ENCODE data around the gene RIMBP2.
"Not testable (repeated sequence)": the region's sequence is repeated elsewhere in the genome, so short reads cannot be mapped to it uniquely, and the experiment has no call there.

RIMBP2 gene

DNA sequence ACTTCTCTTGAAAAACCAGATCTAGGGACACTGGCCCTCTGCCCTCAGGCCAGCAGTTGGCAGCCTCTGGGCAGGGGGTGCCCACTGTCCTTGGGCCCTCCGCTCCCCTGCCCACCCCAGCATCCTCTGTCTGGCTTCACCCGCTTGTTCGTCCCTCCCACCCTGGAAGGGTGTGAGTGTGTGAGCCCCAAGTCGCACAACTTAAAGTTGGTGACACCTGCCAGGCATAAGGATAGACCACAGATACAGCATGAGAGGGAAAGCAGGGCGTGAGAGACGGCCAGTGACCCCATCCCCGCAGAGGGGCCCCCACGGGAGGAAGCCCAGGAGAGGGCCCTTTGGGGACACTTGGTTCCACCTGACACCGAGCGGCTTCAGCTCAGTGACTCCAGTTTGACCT is 23.5 kb upstream of the RIMBP2 start:
- no peak for DNase-seq (ENCODE audit: low read depth in 2 of 2)

DNA sequence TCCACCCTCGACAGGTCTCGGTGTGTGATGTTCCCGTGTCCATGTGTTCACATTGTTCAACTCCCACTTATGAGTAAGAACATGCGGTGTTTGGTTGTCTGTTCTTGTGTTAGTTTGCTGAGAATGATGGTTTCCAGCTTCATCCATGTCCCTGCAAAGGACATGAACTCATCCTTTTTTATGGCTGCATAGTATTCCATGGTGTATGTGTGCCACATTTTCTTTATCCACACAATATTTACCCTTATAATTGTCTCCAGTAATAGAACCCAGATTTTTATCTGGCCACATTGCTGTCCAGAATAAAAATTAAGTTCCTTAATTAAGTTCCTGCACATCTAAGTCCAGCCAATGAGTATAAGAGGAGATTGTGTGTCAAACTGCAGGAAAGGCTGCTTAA is 22.3 kb upstream of the RIMBP2 start:
- DNase-seq (ENCODE audit: low read depth in 2 of 2), result not testable (repeated sequence)

DNA sequence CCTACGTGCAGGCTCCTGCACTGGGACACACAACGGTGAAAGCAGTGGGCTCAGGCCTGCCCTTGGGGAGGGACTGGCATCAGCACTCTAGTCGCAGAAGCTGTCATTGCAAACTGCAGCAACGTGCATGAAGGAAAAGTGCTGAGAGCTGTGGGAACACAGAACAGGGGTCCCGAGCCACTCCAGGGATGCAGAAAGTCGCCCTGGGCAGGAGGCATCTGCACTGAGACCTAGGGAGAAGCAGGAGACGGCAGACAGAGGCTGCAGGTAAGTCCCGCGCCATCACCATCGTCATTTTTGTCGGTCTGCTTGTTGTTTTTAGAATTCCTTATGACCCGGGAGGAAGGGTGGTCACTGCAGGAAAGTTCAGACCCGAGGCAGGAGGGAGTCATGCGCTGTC is 21.6 kb upstream of the RIMBP2 start:
- no peak for DNase-seq (ENCODE audit: low read depth in 2 of 2)

DNA sequence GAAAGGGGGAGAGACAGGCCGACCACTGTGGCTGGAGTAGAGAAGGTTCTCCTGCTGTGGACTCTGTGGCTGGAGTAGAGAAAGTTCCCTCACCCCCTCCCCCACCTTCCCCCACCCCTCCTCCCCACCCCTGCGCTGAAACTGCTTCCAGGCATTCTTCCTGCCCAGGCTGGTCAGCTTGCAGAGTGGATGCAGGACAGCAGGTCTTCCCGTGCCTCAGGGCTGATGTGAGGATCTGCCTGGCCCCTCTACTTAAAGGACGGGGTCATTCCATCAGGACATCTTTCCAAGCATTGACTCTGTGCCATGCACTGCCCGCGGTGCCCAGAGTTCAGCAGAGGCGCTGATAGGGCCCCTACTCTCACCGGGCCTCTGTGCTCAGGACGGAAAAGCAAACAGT is 13.2 kb upstream of the RIMBP2 start:
- no peak for DNase-seq (ENCODE audit: low read depth in 2 of 2)

DNA sequence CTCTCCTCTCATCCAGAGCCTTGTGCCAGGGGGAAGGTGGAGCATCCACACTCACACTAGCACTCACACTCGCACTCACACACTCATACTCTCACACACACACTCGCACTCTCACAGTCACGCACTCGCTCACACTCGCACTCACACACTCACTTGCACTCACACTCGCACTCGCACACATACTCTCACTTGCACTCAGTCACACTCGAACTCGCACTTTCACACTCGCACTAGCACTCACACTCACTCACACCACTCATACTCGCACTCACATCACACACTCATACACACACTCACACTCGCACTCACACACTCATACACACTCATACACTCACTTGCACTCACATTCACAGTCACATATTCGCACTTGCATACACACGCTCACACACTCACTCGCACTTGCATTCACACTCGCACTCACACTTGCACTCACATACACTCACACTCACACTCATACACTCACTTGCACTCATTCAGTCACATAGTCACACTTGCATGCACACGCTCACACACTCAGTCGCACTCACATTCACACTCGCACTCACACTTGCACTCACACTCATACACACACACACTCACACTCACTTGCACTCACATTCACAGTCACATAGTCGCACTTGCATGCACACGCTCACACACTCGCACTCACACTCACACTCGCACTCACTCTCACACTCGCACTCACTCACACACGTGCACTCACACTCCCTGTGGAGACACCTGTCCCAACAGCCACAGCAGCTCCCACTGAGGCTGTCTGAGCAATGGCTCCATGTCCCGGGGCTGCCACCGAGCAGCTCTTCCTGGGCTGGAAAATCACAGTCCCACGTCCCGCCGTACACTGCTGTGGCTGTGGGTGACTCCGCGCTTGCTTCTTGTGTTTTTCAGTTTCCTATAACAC is 12.3 kb upstream of the RIMBP2 start:
- DNase-seq (ENCODE audit: low read depth in 2 of 2), result no peak

DNA sequence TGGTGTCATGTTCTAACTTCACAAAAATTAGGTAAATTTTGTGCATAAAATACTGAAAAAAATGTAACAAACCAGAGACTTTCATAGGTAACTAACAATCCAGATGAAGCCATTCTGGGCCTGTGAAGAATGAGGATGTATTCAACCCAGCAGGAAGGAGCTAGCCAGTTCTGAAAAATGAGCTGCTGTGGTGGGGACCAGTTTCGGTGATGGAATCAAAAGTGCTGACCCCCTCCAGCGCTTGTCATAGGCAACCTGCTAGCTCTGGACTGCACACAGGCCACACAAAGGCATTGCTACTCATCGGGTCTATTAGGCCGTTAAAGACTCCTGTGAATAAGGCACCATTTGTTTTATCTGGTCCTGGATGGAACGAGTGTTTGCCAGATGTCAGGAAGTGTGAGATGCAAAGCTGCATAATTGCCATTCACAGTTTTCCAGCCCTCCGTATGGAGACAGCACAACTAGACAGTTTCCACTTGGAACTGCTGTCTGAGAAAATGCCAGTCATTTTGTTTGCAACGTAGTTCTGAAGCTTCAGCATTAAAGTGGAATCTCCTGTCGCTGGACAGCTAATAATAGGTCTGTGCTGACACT is 3.3 kb upstream of the RIMBP2 start:
- no peak for DNase-seq (ENCODE audit: low read depth in 2 of 2)

DNA sequence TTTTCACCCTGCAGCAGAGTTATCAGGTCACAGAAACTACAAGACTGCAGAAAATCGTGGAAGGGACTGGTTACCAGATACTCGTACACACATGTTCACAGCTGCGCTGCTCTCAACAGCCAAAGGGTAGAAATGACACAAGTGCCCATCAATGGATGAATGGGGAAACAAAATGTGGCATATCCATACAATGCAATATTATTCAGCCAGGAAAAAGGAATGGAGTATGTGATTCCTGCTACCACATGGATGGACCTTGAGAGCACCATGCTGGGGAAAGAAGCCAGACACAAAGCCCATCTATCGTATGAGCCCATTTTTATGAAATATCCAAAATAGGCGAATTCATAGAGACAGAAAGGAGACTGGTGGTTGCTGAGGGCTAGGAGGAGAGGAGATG is 1.7 kb upstream of the RIMBP2 start:
- DNase-seq (ENCODE audit: low read depth in 2 of 2), result no peak

DNA sequence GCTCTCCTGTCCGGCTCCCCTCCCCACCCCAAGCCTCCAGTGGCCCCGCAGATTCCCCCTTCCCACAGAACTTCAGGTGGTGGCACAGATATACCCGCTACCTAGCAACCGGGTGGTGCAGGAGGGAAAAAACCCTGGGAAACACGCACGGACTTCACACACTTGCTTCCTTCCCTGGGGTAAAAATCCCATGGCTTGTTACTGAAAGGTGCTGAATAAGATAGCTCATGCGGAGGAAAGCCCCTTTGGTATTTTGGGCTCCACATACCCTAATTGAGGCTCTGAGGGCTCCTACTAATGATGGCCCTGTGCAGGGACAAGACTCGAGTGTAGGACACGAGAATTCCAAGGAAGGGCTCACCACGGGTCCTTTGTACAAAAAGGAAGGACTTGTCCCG is 869 bp upstream of the RIMBP2 start:
- DNase-seq (ENCODE audit: low read depth in 2 of 2), result no peak

DNA sequence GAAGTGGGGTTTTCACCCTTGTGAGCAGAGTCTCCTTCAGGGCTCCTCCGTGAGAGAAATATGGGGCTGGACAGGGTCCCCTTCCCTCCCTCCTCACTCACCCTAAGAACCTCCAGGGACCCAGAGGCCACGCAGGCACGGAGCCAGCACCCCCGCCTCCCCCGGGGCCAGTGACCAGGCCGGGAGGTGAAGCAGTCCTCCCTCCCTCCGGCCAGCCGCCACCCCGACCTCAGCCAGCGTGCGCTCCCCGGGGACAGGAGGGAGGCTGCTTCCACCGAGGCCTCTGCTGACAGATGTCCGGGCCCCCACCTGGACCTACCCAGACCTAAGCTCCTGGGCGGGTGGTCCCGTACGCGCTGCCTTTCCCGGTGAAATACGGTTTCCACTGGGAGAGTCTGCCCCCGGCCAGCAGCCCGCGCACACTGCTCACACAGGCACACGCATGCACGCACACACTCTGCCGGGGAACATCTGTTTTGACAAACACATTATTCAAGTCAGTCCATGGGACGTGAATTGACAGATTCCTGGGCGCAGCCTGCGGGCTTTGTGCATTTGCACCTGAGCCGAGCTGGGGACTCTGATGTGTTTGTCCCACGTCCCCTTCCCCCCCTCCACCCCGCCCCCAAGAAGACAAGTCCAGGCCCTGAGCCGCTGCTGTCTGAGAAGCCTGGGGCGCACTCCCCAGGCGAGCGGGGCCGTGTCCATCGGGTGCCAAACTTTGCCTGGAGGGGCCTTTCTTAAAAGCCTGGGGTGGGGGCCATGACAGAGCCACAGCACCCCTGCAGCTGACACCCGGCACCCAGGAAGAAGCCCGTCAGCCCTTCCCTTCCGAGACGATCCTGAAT is 725 bp downstream of the RIMBP2 start:
- DNase-seq (ENCODE audit: low read depth in 2 of 2), result no peak

DNA sequence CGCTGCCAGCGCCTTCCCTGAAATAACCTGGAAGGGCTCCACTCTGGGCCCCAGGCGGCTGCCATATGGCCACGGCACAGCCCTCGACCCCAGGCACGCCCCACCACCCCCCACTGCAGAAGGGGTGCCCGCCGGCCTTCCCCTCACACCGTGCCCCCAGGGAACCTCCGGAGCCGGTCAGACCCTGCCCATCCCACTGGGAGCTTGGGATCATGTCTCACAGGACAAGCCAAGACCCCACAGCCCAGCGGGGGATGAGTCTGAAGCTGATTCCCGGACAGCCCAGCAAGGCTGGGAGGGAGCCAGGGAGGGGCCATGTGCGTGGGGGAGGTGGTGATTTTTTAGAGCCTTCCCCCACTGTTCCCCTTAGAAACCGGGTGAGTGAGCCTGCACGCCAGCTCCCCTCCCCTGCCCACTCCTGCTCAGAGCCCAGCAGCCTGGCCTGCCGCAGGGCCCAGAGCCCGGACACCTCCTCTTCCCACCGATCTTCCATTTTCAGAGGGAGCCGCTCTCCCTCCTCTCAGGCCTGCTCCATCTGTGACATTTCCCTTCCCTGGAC is 1.4 kb downstream of the RIMBP2 start:
- no peak for DNase-seq (ENCODE audit: low read depth in 2 of 2)

DNA sequence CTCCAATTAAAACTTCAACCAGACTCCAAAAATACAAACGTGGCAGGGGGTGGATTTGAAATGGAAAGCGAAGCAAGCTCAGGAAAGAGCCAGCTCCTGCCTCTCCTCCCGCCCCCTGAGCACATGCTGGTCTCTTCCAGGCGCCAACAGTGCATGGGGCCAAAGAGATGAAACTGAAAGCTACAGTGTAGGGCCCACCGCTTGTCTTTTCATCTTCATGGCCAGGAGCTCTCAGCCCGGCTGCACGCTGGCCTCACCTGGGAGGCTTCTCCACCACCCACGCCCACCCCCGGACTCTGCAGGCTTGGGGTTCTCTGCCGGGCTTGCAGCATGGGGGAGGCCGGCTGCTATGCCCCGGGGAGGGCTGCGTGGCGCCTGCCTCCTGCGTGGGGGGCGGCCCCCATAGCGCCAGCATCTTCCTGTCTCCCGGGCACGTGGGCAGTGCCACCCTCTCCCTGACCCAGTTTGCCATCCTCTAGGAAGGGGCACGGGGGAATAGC is 2.0 kb downstream of the RIMBP2 start:
- no peak for DNase-seq (ENCODE audit: low read depth in 2 of 2)

DNA sequence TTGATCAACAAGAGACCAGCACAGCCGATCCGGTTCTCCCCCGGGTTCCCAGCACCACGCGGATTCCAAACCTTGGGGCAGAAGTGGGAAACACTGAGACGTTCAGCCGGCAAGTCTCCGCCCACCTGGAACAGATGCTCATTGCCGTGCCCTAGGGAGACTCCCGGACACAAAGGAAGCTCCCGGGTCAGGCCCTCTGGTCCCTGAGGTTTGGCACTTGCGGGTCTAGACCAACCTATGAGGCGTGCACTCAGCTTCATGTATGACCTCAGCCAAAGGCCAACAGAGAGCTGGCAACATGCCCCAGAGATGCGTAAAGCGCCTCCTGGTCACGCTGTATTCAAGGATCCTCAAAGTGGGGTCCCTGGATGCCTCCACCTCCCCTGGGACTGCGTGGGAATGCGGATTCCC is 2.5 kb downstream of the RIMBP2 start:
- DNase-seq (ENCODE audit: low read depth in 2 of 2), result no peak

DNA sequence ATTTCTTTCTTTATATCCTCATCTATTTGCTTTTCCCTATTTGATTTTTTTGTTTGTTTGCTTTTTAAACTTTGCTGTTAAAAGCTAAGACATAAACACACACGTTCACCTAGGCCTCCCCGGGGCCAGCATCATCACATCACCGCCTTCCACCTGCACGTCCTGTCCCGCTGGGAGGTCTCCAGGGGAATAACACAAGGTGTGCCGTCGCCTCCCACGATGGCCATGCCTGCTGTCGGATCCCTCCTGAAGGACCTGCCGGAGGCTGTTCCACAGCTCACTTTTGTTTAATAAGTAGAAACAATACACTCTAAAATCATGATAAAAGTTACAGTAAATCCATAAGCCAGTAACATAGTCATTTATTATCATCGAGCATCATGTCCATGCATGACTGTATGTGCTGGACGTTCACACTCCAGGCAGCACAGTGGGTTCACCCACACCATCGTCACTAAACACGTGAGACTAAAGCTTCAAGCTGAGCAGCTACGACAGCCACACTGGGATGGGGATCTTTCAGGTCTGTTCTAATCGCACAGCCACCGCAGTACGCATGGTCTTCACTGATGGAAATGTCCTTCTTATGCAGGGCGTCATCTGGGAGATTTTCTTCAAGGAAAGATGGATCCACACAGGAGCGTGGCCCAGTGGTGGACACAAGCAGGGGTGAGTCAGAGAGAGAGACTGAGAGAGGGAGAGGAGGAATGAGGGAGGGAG is 3.6 kb downstream of the RIMBP2 start:
- DNase-seq (ENCODE audit: low read depth in 2 of 2), result no peak

DNA sequence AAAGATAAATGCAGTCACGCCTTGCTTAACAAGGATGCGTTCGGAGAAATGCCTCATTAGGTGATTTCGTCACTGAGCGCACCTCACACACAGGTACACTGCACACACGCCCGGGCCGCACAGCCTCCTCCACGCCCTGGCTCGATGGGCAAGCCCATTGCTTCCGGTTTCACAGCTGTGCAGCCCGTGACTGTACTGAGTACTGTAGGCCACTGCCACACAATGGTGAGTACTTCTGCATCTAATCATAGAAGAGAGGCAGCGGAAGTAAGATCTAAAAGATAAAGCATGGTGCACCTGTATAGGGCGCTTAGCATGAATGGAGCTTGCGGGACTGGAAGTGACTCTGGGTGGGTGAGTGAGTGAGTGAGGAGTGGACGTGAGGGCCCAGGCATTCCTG is 4.3 kb downstream of the RIMBP2 start:
- no peak for DNase-seq (ENCODE audit: low read depth in 2 of 2)

DNA sequence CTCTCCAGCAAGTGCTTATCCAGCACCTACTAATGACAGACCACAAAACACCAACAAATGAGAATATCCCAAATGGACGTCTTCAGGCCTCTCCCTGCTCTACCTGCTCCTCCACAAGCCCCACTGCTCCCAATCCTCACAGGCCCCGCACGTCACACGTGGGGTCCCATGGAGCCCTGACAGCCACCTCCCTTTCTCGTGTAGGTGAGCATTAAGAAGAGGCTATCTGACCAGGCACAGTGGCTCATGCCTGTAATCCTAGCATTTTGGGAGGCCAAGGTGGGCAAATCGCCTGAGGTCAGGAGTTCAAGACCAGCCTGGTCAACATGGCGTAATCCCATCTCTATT is 5.4 kb downstream of the RIMBP2 start:
- no peak for DNase-seq (ENCODE audit: low read depth in 2 of 2)

DNA sequence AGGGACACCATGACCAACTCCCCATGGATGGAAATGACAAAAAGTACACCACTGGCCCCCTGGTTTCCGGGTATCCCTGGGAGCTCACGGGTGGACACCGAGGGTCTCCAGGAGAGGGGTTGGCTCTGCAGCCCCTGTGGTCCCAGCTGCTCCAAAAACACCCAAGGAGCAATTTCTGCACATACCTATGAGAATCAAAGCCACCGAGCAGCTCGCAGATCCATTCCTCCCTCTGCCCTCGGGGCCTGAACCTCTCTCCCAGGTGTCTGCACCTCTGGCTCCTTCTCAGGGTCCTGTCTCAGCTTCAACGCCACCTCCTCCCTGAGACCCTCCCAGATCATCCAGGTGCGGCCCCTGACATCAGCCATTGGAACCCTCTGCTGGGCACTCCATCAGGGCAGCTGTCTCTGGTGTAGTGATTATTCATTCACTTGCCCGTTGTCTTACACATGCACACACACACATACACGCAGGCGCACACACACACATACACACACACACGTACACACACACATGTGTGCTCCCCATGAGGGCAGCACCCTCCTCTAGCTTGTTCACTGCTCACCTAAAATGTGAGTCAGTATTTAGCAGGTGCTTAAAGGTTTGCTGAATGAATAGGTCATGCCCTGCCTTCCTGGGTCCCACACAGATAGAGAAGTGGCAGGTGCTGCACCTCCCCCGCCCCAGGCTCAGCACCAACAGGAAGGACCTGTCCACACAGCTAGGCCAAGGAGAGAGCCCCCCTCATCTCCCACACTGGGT is 5.9 kb downstream of the RIMBP2 start:
- DNase-seq (ENCODE audit: low read depth in 2 of 2), result no peak

DNA sequence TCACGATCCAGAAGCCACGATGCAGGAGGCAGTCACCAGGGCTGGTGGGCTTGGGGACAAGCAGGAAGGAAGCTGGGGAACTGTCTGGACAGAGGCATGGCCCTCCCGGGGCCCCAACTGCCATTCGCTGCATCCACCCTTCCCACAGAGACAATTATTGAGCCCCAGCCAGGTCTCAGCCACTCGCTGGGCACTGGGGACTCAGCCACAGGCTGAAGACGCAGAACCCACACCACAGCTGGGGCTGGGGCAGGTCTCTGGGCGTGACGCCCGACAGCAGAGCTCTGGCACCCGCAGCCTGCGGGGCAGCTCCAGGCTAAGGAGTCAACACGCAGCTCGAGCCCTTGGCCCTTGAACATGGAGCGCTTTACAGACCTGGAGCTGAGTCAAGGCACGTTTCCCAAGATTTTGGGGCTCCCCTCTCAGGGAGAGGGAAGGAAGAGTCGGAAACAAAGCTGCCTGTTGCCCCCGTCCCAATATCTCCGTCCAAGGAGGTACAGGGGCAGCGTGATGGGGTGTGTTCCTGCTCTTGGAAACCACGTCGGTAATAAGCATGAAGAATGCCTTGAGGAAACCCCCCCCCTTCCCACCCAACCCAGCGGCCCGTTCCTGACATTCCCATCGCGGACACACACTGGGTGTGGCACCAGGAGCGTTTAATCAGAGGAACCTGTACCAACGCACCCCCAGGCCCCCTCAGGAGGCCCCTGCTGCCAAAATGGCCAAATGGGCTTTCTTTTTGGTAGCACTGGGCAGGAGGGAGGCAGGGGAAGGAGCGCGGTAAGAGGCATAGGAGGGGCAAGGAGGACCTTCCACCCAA is 6.7 kb downstream of the RIMBP2 start:
- DNase-seq (ENCODE audit: low read depth in 2 of 2), result no peak

DNA sequence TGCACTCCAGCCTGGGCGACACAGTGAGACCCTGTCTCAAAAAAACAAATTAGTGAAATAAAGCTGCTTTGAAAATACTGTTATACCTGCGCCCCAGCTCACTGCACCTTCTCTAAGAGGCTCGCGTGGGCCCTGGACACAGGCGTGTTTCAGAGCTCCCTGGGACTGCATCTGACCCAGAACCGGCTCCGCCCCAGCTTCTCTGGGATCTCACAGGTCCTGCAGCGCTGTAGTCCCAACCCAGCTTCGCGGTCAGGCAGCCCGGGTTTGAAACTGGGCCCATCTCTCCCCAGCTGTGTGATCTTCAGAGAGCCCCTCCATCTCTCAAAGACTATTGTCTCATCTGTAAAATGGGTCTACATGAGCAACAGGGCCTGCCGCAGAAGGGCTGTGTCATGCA is 7.5 kb downstream of the RIMBP2 start:
- no peak for DNase-seq (ENCODE audit: low read depth in 2 of 2)

DNA sequence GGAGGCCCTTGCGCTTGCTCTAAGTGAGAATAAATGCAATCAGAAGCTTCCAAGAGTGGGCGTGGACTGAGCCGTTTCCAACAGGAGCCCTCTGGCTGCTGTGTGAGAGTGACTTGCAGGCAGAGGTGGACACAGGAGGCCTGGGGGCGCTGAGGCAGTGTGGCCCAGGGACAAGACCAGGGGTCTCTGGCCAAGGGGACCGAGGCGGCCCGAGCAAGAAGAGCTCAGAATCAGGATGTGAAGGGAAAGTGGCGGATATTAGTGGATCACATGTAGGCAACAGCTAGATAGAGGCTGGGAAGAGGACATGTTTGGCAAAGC is 8.6 kb downstream of the RIMBP2 start:
- DNase-seq (ENCODE audit: low read depth in 2 of 2), result no peak

Data from stimulated activated CD8-positive, alpha-beta memory T cell treated with anti-CD3 and anti-CD28 coated beads, Interleukin-2, amount 100 ng/mL, for 1 hour (primary cell).